ENCODE results near the gene RNF145. TPM values are rescaled to one million over a fixed set of nuclear protein-coding genes. Genes with fewer than 3 reads are reported as not detected.

RNF145 gene
- total RNA-seq, 3 donors from 2014 or later: 40.5 to 68.2 (median 41.3) TPM

- Histone ChIP-seq H3K27me3 (peaks cover 0 to 2% of the 10 kb centered on the region in 2 donors), H3K4me3 (no peak overlapping the region), H3K27ac (no peak overlapping the region), H3K36me3 (no peaks in the 10 kb centered on the region), H3K9me3 (no peaks in the 10 kb centered on the region), H3K4me1 (no peaks in the 10 kb centered on the region)
- intact Hi-C loops (cut with DNase I; ENCODE audit: low total_unique reads): no loop called here
- no peak for TF ChIP-seq CTCF (IDR thresholded peaks at IDR 0.05)
- no peak for TF ChIP-seq POLR2AphosphoS5 (IDR thresholded peaks at IDR 0.05)
- TF ChIP-seq POLR2A (IDR thresholded peaks at IDR 0.05): no peak
- DNase-seq (ENCODE audit: low spot score in 2 of 2): no peak
Measured at GRCh38 chr5:159252195-159252594, 42.8 kb upstream of the RNF145 start.

- no peak overlapping the region for H3K27ac ChIP-seq
- no peak for TF ChIP-seq POLR2A (IDR thresholded peaks at IDR 0.05)
- no peak for TF ChIP-seq POLR2AphosphoS5 (IDR thresholded peaks at IDR 0.05)
- no peak for TF ChIP-seq CTCF (IDR thresholded peaks at IDR 0.05)
- intact Hi-C loops (cut with DNase I; ENCODE audit: low total_unique reads): no loop called here
Measured at GRCh38 chr5:159249158-159249557, 39.8 kb upstream of the RNF145 start.

GRCh38 chr5:159244890-159245289 lies 35.5 kb upstream of the RNF145 start:
- peaks cover 0 to 4% of the 10 kb centered on the region in 2 donors for H3K27me3 ChIP-seq
- intact Hi-C loops (cut with DNase I; ENCODE audit: low total_unique reads): no loop called here
- DNase-seq (ENCODE audit: low spot score in 2 of 2): no peak
- no peaks in the 10 kb centered on the region for H3K9me3 ChIP-seq
- no peaks in the 10 kb centered on the region for H3K4me1 ChIP-seq
- no peak for TF ChIP-seq POLR2AphosphoS5 (IDR thresholded peaks at IDR 0.05)
- no peak for TF ChIP-seq POLR2A (IDR thresholded peaks at IDR 0.05)
- TF ChIP-seq CTCF (IDR thresholded peaks at IDR 0.05): no peak
- H3K27ac ChIP-seq: no peak overlapping the region
- H3K36me3 ChIP-seq: no peaks in the 10 kb centered on the region
- no peak overlapping the region for H3K4me3 ChIP-seq

More at GRCh38 chr5:159249158-159249557, 39.8 kb upstream of the RNF145 start:
- H3K36me3 ChIP-seq: no peaks in the 10 kb centered on the region
- no peak for DNase-seq (ENCODE audit: low spot score in 2 of 2)
- H3K27me3 ChIP-seq: peaks cover 0 to 4% of the 10 kb centered on the region in 2 donors
- H3K4me3 ChIP-seq: no peak overlapping the region
- no peaks in the 10 kb centered on the region for H3K9me3 ChIP-seq
- H3K4me1 ChIP-seq: no peaks in the 10 kb centered on the region

- H3K4me1 ChIP-seq: no peaks in the 10 kb centered on the region
- H3K9me3 ChIP-seq: no peaks in the 10 kb centered on the region
- H3K27ac ChIP-seq: no peak overlapping the region
- intact Hi-C loops (cut with DNase I; ENCODE audit: low total_unique reads): no loop called here
- H3K36me3 ChIP-seq: no peaks in the 10 kb centered on the region
- TF ChIP-seq POLR2A (IDR thresholded peaks at IDR 0.05) (no peak), POLR2AphosphoS5 (IDR thresholded peaks at IDR 0.05) (no peak), CTCF (IDR thresholded peaks at IDR 0.05) (no peak)
- peaks cover 0 to 4% of the 10 kb centered on the region in 2 donors for H3K27me3 ChIP-seq
- DNase-seq (ENCODE audit: low spot score in 2 of 2): no peak
- H3K4me3 ChIP-seq: no peak overlapping the region
Measured at GRCh38 chr5:159244163-159244562, 34.8 kb upstream of the RNF145 start.

GRCh38 chr5:159243385-159243784 lies 34.0 kb upstream of the RNF145 start:
- DNase-seq (ENCODE audit: low spot score in 2 of 2): no peak
- Histone ChIP-seq H3K36me3 (no peaks in the 10 kb centered on the region), H3K9me3 (no peaks in the 10 kb centered on the region), H3K4me3 (no peak overlapping the region), H3K27me3 (peaks cover 0 to 4% of the 10 kb centered on the region in 2 donors), H3K27ac (no peak overlapping the region), H3K4me1 (no peaks in the 10 kb centered on the region)
- intact Hi-C loops (cut with DNase I; ENCODE audit: low total_unique reads): no loop called here
- TF ChIP-seq CTCF (IDR thresholded peaks at IDR 0.05) (no peak), POLR2A (IDR thresholded peaks at IDR 0.05) (no peak), POLR2AphosphoS5 (IDR thresholded peaks at IDR 0.05) (no peak)
